SK-N-SH (cell line): ENCODE measurements around the gene PCNX1. TPM values are rescaled to one million over a fixed set of nuclear protein-coding genes. Genes with fewer than 3 reads are reported as not detected.

Source experiments
- CTCF ChIA-PET: fragments of 300-600, 350-600 bp; formaldehyde crosslinking; extraction: SDS; loops from one replicate; lab custom pipeline; 2021; lab: Yijun Ruan, JAX
- POLR2A ChIA-PET: fragments of 350-600 bp; sonication (Branson Sonifier 250); formaldehyde crosslinking; extraction: SDS; loops from one replicate; lab custom pipeline; 2020; ENCODE audit warnings: antibody characterized with exemption, inconsistent platforms; lab: Yijun Ruan, JAX
- DNase-seq: peaks from one replicate; pipeline ENCODE4 v3.0.0; 2012
- H2AFZ ChIP-seq: fragments of 200-600 bp; sonication (generic); 2 replicates; pipeline ENCODE4 v1.8.1; 2016; ENCODE audit warnings: antibody characterized with exemption, mild to moderate bottlenecking, low read depth
- H3F3A ChIP-seq: fragments of 200-600 bp; sonication (generic); replicated peaks from 2 replicates; pipeline ENCODE3; 2016; ENCODE audit warnings: antibody characterized with exemption, mild to moderate bottlenecking; ENCODE audit not compliant: insufficient read depth
- H3K27ac ChIP-seq, 2 experiments: fragments of 200-500 bp in 1 of 2; fragments of 200-600 bp in 1 of 2; sonication (Bioruptor generic) in 1 of 2; sonication (generic), shearing (Covaris generic) in 1 of 2; 2 replicates each; pipeline versions ENCODE4 v1.5.1 to v1.6.1; 2014 to 2016; ENCODE audit warnings: low read depth in 2 of 2, inconsistent platforms in 1 of 2, low read length in 1 of 2, mild to moderate bottlenecking in 1 of 2, mixed read lengths in 1 of 2
- H3K27me3 ChIP-seq: fragments of 200-600 bp; sonication (generic), shearing (Covaris generic); 2 replicates; pipeline ENCODE4 v1.6.1; 2016; ENCODE audit warnings: mixed run types; ENCODE audit not compliant: insufficient read depth
- H3K36me3 ChIP-seq, 2 experiments: fragments of 200-500 bp in 1 of 2; fragments of 200-600 bp in 1 of 2; sonication (Bioruptor generic) in 1 of 2; sonication (generic) in 1 of 2; replicated peaks in 1 of 2; 2 replicates each; pipeline versions ENCODE3 to v1.5.1; 2014 to 2016; ENCODE audit warnings: low read length in 1 of 2, mild to moderate bottlenecking in 1 of 2; ENCODE audit not compliant: insufficient read depth in 2 of 2, control insufficient read depth in 1 of 2
- H3K4me1 ChIP-seq, 2 experiments: fragments of 200-500 bp in 1 of 2; fragments of 200-600 bp in 1 of 2; sonication (Bioruptor generic) in 1 of 2; sonication (generic), shearing (Covaris generic) in 1 of 2; 2 replicates each; pipeline versions ENCODE4 v1.5.1 to v1.6.1; 2014 to 2016; ENCODE audit warnings: low read depth in 1 of 2, low read length in 1 of 2, mixed run types in 1 of 2; ENCODE audit not compliant: insufficient read depth in 2 of 2, control insufficient read depth in 1 of 2
- H3K4me2 ChIP-seq: fragments of 200-600 bp; sonication (generic), shearing (Covaris generic); 2 replicates; pipeline ENCODE4 v1.6.1; 2017; ENCODE audit warnings: mixed run types
- H3K4me3 ChIP-seq, 2 experiments: fragments of 200-500 bp in 1 of 2; fragments of 200-600 bp in 1 of 2; sonication (Bioruptor generic) in 1 of 2; sonication (generic), shearing (Covaris generic) in 1 of 2; 2 replicates each; pipeline versions ENCODE4 v1.5.1 to v1.8.1; 2014 to 2016; ENCODE audit warnings: low read depth in 2 of 2, inconsistent platforms in 1 of 2, low read length in 1 of 2, mild to moderate bottlenecking in 1 of 2, mixed read lengths in 1 of 2, moderate library complexity in 1 of 2
- H3K79me2 ChIP-seq: fragments of 200-600 bp; sonication (generic); 2 replicates; pipeline ENCODE4 v1.8.1; 2017; ENCODE audit warnings: mild to moderate bottlenecking; ENCODE audit not compliant: insufficient read depth
- H3K9ac ChIP-seq: fragments of 200-600 bp; sonication (generic); 2 replicates; pipeline ENCODE4 v1.6.1; 2017; ENCODE audit warnings: mixed run types
- H3K9me2 ChIP-seq: fragments of 200-600 bp; sonication (generic); 2 replicates; pipeline ENCODE4 v1.6.1; 2017; ENCODE audit warnings: mixed run types
- H3K9me3 ChIP-seq: fragments of 200-600 bp; sonication (generic); 2 replicates; pipeline ENCODE4 v1.6.1; 2017; ENCODE audit warnings: mixed run types, mild to moderate bottlenecking, moderate library complexity
- H4K20me1 ChIP-seq: fragments of 200-600 bp; sonication (generic); 2 replicates; pipeline ENCODE4 v1.6.1; 2017; ENCODE audit warnings: mild to moderate bottlenecking, mixed run types; ENCODE audit not compliant: insufficient read depth
- ELF1 ChIP-seq: IDR thresholded peaks from 2 replicates; pipeline ENCODE4 v1.4.0; 2012
- EZH2phosphoT487 ChIP-seq: fragments of 200-600 bp; sonication (generic); IDR thresholded peaks from 2 replicates; pipeline ENCODE4 v1.6.1; 2017; ENCODE audit warnings: low read depth, mixed run types, mild to moderate bottlenecking, antibody characterized with exemption, moderate library complexity, borderline replicate concordance
- FOSL2 ChIP-seq: IDR thresholded peaks from 2 replicates; pipeline ENCODE4 v1.4.0; 2012; ENCODE audit warnings: low read depth, mild to moderate bottlenecking, moderate library complexity, borderline replicate concordance
- FOXJ3 ChIP-seq: sonication (generic); formaldehyde crosslinking; IDR thresholded peaks from 2 replicates; pipeline ENCODE4 v1.5.1; 2020; ENCODE audit warnings: mild to moderate bottlenecking, missing genetic modification reagents
- FOXM1 ChIP-seq: IDR thresholded peaks from 2 replicates; pipeline ENCODE4 v1.4.0; 2012; ENCODE audit warnings: low read depth, mild to moderate bottlenecking
- JUND ChIP-seq: IDR thresholded peaks from 2 replicates; pipeline ENCODE4 v1.4.0; 2012
- MEF2A ChIP-seq: IDR thresholded peaks from 2 replicates; pipeline ENCODE4 v1.4.0; 2012; ENCODE audit warnings: low read depth, borderline replicate concordance
- NRF1 ChIP-seq: IDR thresholded peaks from 2 replicates; pipeline ENCODE4 v1.6.1; 2012; ENCODE audit warnings: low read depth, mild to moderate bottlenecking, low read length
- POLR2AphosphoS5 ChIP-seq: IDR thresholded peaks from 2 replicates; pipeline ENCODE4 v1.6.1; 2012; ENCODE audit warnings: low read depth, low read length
- RAD21 ChIP-seq: IDR thresholded peaks from 2 replicates; pipeline ENCODE4 v1.6.1; 2012; ENCODE audit warnings: mild to moderate bottlenecking, low read length
- RFX5 ChIP-seq: IDR thresholded peaks from 2 replicates; pipeline ENCODE4 v1.6.1; 2012; ENCODE audit warnings: mild to moderate bottlenecking, improper control_type of control experiment, low read length
- RXRA ChIP-seq: IDR thresholded peaks from 2 replicates; pipeline ENCODE4 v1.4.0; 2012; ENCODE audit warnings: low read depth, mild to moderate bottlenecking, borderline replicate concordance
- SMC3 ChIP-seq: IDR thresholded peaks from 2 replicates; pipeline ENCODE4 v1.6.1; 2012; ENCODE audit warnings: low read depth, low read length, improper control_type of control experiment
- TAF1 ChIP-seq: IDR thresholded peaks from 2 replicates; pipeline ENCODE4 v1.6.1; 2012; ENCODE audit warnings: low read depth, mild to moderate bottlenecking, low read length, moderate library complexity, borderline replicate concordance
- TCF12 ChIP-seq: IDR thresholded peaks from 2 replicates; pipeline ENCODE4 v1.4.0; 2012
- USF2 ChIP-seq: fragments of 150-350 bp; IDR thresholded peaks from 2 replicates; pipeline ENCODE4 v1.6.1; 2017; ENCODE audit warnings: antibody characterized with exemption, low read length, low read depth, borderline replicate concordance
- WGBS: methylation state at CpG from one replicate; pipeline ENCODE4 v1.1.6; 2017; ENCODE audit warnings: low lambda C conversion rate; 5-methylcytosine and 5-hydroxymethylcytosine counted together
- polyA plus RNA-seq, 3 experiments: library from polyadenylated mRNA; depleted of rRNA; stranded (reverse); fragments of >200 nt; gene quantifications; 2 replicates each; pipeline ENCODE4 v1.2.3, GENCODE V29; 2012
- TF ChIP-seq, protein P1 (sequence below): IDR thresholded peaks from 2 replicates; pipeline ENCODE4 v1.6.1; 2012; ENCODE audit warnings: mild to moderate bottlenecking, low read depth, low read length, moderate library complexity
- TF ChIP-seq, protein P2 (sequence below): IDR thresholded peaks from 2 replicates; pipeline ENCODE4; 2012

PCNX1 gene
- polyA plus RNA-seq, 1 of the 3 experiments (the other 2 are of a cell fraction), result 9.4 TPM

GRCh38 chr14:71114565-71114964 is 207.3 kb downstream of the PCNX1 start:
- Histone ChIP-seq H3K27me3 (no peaks in the 10 kb centered on the region), H3K9me3 (no peaks in the 10 kb centered on the region), H3K36me3 (peaks cover 24 to 35% of the 10 kb centered on the region in 2 experiments), H3K9ac (no peak overlapping the region), H3K4me2 (no peak overlapping the region), H3K4me1 (peaks cover 4 to 15% of the 10 kb centered on the region in 2 experiments; a peak in 2 of 4 replicates), H2AFZ (no peak overlapping the region), H3K4me3 (no peak overlapping the region), H3K27ac (no peak overlapping the region), H4K20me1 (no peaks in the 10 kb centered on the region), H3F3A (peaks cover 14% of the 10 kb centered on the region), H3K79me2 (no peaks in the 10 kb centered on the region), H3K9me2 (no peaks in the 10 kb centered on the region)
- no peak for DNase-seq
- ChIA-PET POLR2A (no interaction called here), CTCF (interaction anchor here (0.7 to 7.3 kb wide), 2 partner anchors 10 to 142 kb away, joined by 3 to 59 read pairs; no protein-coding TSS in a partner anchor)
- TF ChIP-seq, protein P1, sequence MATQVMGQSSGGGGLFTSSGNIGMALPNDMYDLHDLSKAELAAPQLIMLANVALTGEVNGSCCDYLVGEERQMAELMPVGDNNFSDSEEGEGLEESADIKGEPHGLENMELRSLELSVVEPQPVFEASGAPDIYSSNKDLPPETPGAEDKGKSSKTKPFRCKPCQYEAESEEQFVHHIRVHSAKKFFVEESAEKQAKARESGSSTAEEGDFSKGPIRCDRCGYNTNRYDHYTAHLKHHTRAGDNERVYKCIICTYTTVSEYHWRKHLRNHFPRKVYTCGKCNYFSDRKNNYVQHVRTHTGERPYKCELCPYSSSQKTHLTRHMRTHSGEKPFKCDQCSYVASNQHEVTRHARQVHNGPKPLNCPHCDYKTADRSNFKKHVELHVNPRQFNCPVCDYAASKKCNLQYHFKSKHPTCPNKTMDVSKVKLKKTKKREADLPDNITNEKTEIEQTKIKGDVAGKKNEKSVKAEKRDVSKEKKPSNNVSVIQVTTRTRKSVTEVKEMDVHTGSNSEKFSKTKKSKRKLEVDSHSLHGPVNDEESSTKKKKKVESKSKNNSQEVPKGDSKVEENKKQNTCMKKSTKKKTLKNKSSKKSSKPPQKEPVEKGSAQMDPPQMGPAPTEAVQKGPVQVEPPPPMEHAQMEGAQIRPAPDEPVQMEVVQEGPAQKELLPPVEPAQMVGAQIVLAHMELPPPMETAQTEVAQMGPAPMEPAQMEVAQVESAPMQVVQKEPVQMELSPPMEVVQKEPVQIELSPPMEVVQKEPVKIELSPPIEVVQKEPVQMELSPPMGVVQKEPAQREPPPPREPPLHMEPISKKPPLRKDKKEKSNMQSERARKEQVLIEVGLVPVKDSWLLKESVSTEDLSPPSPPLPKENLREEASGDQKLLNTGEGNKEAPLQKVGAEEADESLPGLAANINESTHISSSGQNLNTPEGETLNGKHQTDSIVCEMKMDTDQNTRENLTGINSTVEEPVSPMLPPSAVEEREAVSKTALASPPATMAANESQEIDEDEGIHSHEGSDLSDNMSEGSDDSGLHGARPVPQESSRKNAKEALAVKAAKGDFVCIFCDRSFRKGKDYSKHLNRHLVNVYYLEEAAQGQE, result no peak
- TF ChIP-seq FOSL2 (no peak), TCF12 (no peak), RAD21 (no peak), EZH2phosphoT487 (no peak), FOXM1 (no peak), RXRA (no peak), RFX5 (no peak), JUND (no peak)
- TF ChIP-seq, protein P2, sequence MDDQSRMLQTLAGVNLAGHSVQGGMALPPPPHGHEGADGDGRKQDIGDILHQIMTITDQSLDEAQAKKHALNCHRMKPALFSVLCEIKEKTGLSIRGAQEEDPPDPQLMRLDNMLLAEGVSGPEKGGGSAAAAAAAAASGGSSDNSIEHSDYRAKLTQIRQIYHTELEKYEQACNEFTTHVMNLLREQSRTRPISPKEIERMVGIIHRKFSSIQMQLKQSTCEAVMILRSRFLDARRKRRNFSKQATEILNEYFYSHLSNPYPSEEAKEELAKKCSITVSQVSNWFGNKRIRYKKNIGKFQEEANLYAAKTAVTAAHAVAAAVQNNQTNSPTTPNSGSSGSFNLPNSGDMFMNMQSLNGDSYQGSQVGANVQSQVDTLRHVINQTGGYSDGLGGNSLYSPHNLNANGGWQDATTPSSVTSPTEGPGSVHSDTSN, result no peak
- 95% methylated on average over 1 of the region's 1 CpG for WGBS

- H3K36me3 ChIP-seq, result peaks cover 28% of the 10 kb centered on the region in 2 experiments
- 47% methylated on average over 2 of the region's 2 CpGs for WGBS
- H3K79me2 ChIP-seq, result no peaks in the 10 kb centered on the region
- no peak for DNase-seq
- TF ChIP-seq TAF1 (no peak), USF2 (no peak), ELF1 (no peak), POLR2AphosphoS5 (no peak), FOXJ3 (CRISPR knock-in tag) (no peak), MEF2A (no peak), SMC3 (no peak), NRF1 (no peak), FOXM1 (no peak)
- no peak overlapping the region for H3K4me2 ChIP-seq
- H3K4me1 ChIP-seq, result peaks cover 4 to 15% of the 10 kb centered on the region in 2 experiments; a peak in 2 of 4 replicates
- H3K9me3 ChIP-seq, result no peaks in the 10 kb centered on the region
- ChIA-PET CTCF (interaction anchor here (0.7 to 7.3 kb wide), 3 partner anchors 11 to 638 kb away, joined by 3 to 59 read pairs (median 9); no protein-coding TSS in a partner anchor), POLR2A (no interaction called here)
- H2AFZ ChIP-seq, result no peak overlapping the region
- no peaks in the 10 kb centered on the region for H3K27me3 ChIP-seq
- peaks cover 14% of the 10 kb centered on the region for H3F3A ChIP-seq
- no peak overlapping the region for H3K4me3 ChIP-seq
- no peak overlapping the region for H3K27ac ChIP-seq
- no peaks in the 10 kb centered on the region for H4K20me1 ChIP-seq
- no peaks in the 10 kb centered on the region for H3K9me2 ChIP-seq
- H3K9ac ChIP-seq, result no peak overlapping the region
These were observed 208.0 kb downstream of the PCNX1 start for GRCh38 chr14:71115306-71115705.
